HuH-7.5 (cell line): ENCODE measurements around the gene GPR55.

Source experiments
- DNase-seq: peaks from one replicate; pipeline ENCODE4 v3.0.0; 2011; ENCODE audit warnings: low spot score

Gene GPR55

GRCh38 chr2:230879271-230879882 is 45.7 kb downstream of the GPR55 start:
- no peak for DNase-seq

GRCh38 chr2:230878599-230879188 is 46.3 kb downstream of the GPR55 start:
- no peak for DNase-seq

DNA sequence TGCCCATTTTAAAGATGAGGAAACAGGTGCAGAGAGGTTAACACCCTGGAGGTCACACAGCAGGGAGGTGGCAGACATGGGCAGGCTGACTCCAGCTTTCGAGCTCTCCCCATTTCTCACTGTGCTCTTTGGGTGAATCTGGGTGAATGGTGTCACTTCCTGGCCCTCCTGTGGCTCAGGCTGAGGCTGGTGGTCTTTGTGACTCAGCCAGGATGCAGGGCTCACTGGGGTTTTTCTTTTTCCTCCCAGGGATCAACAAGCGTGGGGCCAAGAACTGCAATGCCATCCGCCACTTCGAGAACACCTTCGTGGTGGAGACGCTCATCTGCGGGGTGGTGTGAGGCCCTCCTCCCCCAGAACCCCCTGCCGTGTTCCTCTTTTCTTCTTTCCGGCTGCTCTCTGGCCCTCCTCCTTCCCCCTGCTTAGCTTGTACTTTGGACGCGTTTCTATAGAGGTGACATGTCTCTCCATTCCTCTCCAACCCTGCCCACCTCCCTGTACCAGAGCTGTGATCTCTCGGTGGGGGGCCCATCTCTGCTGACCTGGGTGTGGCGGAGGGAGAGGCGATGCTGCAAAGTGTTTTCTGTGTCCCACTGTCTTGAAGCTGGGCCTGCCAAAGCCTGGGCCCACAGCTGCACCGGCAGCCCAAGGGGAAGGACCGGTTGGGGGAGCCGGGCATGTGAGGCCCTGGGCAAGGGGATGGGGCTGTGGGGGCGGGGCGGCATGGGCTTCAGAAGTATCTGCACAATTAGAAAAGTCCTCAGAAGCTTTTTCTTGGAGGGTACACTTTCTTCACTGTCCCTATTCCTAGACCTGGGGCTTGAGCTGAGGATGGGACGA is 47.1 kb downstream of the GPR55 start:
- DNase-seq = no peak

GRCh38 chr2:230877116-230877758 is 47.8 kb downstream of the GPR55 start:
- DNase-seq = no peak

DNA sequence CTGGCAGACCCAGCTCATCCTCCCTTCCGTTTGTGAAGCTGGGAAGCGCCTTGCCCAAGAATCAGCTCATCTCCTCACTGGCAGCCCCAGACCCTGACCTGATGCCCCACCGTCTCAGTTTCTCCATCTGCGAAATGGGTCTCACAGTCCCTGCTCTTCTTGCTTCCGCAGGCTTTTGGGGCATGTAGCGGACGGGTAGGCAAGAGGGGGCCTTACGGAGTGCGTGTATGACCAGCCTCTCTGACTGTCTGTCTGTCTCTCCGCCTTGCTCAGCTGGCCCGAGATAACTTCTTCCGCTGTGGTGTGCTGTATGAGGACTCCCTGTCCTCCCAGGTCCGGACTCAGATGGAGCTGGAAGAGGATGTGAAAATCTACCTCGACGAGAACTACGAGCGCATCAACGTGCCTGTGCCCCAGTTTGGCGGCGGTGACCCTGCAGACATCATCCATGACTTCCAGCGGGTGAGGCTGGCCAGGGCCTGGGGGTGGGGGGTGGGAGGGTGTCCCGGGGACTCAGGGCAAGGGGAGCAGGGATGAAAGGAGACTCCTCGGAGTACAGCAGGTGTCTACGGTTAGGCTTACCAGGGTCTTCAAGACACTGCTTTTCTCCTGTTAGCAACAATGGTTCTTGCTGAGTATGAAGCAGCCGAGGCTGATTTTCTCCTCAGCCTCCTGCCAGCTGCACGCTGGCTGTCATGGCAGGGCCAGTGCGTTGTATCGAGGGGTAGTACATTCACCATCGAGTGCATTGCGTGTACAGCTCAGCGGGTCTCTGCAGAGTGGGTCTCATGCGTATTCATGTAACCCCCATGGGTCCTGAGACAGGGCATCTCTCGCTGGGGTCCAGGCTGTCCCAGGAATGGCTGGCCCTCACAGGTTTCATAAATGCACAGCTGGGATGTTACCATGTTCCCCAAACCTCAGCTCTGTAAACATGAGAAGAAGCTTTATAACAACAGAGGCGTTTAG is 49.4 kb downstream of the GPR55 start:
- DNase-seq = no peak

DNA sequence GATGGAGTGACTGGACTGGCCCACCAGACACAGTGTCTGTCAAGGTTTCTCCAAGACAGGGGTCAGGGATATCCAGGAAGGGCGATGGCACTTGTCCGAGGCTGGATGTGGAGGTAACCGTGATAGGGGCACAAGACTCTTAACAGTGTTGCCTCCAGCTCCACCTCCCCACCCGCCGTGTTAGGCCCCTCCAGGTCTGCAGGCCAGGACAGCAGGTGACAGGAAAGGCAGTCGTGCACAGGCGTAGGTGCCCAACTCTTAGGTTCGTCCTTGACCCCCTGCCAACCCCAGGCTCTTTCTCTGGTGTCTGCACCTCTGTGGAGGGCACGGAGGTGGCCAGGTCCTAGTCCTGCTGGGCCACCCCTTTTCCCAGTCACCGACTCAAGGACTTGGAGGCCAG is 50.2 kb downstream of the GPR55 start:
- no peak for DNase-seq

GRCh38 chr2:230874456-230874855 is 50.6 kb downstream of the GPR55 start:
- no peak for DNase-seq

DNA sequence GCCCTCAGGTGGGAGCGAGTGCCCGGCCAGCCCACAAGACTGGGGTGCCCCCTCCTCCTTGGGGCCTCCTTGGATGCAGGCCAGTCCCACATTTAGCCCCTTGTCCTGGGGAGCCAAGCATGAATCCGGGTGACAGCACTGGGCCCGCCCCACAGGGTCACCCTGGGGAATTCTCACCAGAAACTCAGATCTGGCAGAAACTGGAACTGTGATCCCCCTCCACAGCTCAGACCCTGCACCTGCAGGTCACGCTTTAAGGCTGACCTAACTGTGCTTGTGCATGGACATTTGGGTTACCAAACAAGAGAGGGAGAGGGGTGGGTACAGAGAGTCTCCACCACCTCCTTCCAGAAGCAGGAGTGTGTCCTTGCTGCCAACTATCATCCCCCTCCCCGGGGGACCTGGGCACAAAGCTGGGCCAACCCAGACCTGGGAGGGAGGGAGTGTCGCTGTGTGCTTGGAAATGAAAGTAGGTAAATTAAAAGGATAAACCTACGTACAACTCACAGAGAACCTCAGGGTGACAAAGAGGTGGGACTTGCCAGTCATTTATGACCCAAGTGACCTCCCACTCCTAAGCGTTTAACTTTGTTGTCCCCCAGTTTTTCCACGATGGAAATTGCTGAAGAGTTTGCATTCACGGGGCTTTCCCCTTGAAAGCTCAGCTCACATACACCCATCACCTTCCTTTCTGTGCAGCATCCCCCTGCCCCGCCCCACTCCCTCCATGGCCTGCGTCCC is 51.2 kb downstream of the GPR55 start:
- no peak for DNase-seq

- DNase-seq = no peak
These were observed 51.9 kb downstream of the GPR55 start for GRCh38 chr2:230872968-230873660.

DNA sequence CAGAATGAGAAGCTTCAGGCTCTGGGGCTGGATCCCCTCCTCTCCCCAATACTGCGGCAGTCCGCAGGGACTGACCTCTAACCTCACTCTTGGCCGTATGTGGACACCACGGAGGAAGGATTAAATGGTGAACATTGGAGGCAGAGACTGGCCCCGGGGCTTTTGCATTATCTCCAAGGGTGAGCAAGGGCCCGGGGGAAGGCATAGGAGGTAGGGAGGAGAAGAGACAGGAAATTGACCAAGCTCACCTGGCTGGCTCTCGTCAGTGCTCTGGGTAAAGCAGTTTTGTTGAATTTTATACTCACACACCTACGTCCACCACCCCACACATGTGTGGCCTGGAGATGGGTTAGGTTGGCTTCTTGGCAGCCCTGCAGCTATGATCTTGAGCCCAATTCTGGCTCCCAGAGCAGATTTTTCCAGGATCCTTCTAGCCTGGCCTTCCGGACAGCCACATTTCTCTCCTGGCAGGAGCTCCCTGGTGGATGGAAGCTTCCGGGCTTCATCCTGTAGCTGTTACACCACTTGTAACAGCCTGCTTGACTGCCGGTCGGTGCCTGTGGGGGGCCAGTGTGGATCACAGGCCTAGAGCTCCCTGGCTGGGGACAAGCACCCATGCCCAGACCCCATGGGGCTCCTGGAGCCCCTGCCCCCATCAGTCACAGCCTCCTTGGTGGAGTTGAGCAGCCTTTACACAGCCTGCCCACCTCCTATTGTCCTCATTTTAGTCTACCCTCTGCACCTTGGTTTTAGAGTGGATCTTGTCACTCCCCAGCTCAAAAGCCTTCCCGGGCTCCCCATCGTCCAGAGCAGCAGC is 52.7 kb downstream of the GPR55 start:
- DNase-seq = no peak

DNA sequence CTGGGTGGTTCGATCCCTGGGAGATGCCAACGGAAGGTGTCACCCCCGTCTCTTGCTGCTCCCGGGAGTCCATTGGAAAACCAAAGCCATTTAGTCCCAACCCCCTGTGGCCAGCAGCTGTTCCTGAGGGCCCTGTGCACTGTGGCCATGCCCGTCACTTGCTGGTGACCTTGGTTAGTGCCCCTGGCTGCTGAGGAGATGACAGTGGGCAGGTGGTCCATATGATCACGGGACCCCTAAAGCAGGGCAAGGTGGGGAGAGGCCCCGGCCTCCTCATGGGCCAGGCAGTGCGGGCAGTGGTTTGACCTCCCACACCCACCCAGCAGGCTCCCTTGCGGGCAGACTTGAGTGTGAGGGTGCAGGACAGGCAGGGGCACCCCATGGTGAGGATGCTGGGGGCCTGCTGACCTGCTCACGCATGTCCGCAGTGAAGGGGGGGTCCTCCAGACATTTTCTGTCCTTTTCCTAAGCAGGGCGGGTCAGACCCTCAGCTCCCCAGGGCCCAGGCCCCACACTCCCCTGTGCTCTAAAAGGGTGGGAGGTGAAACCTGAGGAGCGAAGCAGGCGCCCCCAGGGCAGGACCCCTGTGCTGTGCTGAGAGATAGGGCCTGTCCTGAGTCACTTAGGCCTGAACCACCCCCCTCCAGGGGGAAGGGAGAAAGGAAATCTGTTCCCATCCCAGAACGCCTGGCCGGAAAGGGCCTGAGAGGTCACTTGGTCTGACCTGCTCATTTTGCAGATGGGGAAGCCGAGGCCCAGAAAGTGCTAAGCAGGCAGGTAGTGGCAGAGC is 53.5 kb downstream of the GPR55 start:
- DNase-seq = no peak

GRCh38 chr2:230870544-230871360 is 54.3 kb downstream of the GPR55 start:
- no peak for DNase-seq

GRCh38 chr2:230869914-230870543 is 55.0 kb downstream of the GPR55 start:
- DNase-seq = no peak

- DNase-seq = no peak
These were observed 55.8 kb downstream of the GPR55 start for GRCh38 chr2:230868947-230869913.

DNA sequence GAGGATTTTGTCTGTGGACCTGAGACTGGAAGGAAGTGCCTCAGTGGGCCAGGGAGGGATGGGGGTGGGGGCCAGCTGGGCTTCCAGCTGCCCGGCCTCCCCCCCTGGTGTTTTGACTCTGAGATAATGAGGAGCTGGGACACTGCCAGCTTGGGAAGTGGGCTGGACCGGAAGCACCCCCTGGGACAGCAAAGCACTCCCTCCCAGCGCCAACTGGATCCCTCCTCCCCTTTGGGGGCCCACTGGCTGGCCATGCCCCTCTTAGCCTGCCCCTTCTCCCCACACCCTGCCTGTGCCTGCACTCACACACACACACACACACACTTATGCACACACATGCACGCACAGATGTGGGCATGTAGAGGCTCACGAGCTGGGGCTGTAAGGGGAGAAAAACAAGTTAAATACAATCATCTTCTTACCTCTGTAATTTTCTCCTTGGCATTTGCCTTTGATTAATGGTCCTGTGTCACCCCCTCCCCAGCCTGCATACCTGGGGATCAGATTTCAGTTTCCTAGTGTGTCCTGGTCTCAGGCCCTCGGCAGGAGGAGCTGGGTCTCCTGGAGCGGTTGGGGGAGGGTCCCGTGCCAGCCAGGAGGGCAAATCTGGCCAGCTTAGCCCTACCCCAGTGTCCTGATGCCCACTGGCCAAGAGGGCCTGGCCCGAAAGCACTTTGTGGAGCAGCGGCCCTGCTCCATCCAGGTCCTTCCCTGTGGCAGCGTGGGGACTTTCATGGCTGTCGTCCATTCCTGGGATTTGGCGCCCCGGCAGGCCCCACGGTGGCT is 56.7 kb downstream of the GPR55 start:
- DNase-seq = no peak
